Central memory CD8-positive, alpha-beta T cell (primary cell): ENCODE measurements around the gene BCL2L14.

Experiments
- ATAC-seq: fragments of 150-1000 bp; cut with Tn5 transposase; replicated peaks from 2 replicates; pipeline ENCODE4 v1.10.0; 2022; ENCODE audit warnings: mild to moderate bottlenecking, moderate FRiP score, moderate number of reproducible peaks; ENCODE audit not compliant: poor library complexity, severe bottlenecking; ENCODE audit errors: extremely low read depth
- DNase-seq, 2 donors: peaks; one replicate each; pipeline ENCODE4 v3.0.0; 2021; ENCODE audit warnings: low spot score in 2 of 2
- H3K27ac Mint-ChIP-seq: one replicate; pipeline ENCODE4 v1.8.0; 2022; ENCODE audit warnings: low read depth, mild to moderate bottlenecking, moderate library complexity, mixed read lengths
- H3K27me3 Mint-ChIP-seq: one replicate; pipeline ENCODE4 v1.8.0; 2022; ENCODE audit warnings: mixed read lengths
- H3K36me3 Mint-ChIP-seq: one replicate; pipeline ENCODE4 v1.8.0; 2022; ENCODE audit warnings: mild to moderate bottlenecking, moderate library complexity, mixed read lengths; ENCODE audit not compliant: insufficient read depth
- H3K4me1 Mint-ChIP-seq: one replicate; pipeline ENCODE4 v1.8.0; 2022; ENCODE audit warnings: mixed read lengths
- H3K4me3 Mint-ChIP-seq: one replicate; pipeline ENCODE4 v1.8.0; 2022; ENCODE audit warnings: mild to moderate bottlenecking, moderate library complexity, mixed read lengths
- H3K9me3 Mint-ChIP-seq: one replicate; pipeline ENCODE4 v1.8.0; 2022; ENCODE audit warnings: mixed read lengths

Gene BCL2L14

DNA sequence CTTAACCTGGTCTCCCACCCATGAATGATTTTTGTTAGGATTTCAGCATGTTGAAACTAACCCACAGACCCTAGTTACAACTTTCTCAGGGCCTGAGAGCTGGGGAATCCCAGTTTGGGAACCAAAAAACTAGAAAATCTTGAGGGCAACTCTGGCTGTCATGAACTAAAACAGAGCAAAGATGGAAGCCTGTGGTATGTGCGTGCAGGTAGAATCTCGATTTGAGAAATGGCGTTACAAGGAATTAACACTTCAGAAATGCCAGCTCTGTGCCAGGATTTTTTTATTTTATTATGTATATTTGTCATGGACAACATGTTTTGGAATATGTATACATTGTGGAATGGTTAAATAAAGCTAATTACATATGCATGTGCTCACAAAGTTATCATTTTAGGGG is 36.4 kb upstream of the BCL2L14 start:
- Mint-ChIP-seq H3K36me3 (no peaks in the 10 kb centered on the region), H3K27ac (no peak overlapping the region), H3K4me1 (peaks cover 16% of the 10 kb centered on the region)

GRCh38 chr12:12035229-12035628 is 35.5 kb upstream of the BCL2L14 start:
- H3K4me3 Mint-ChIP-seq: no peak overlapping the region
- no peaks in the 10 kb centered on the region for H3K36me3 Mint-ChIP-seq
- H3K4me1 Mint-ChIP-seq: peaks cover 16% of the 10 kb centered on the region
- ATAC-seq (no peak), DNase-seq (no peak)
- peaks cover 30% of the 10 kb centered on the region for H3K27me3 Mint-ChIP-seq
- no peaks in the 10 kb centered on the region for H3K9me3 Mint-ChIP-seq
- no peak overlapping the region for H3K27ac Mint-ChIP-seq

More for the DNA sequence above, 36.4 kb upstream of the BCL2L14 start:
- Mint-ChIP-seq H3K27me3 (peaks cover 25% of the 10 kb centered on the region), H3K4me3 (no peak overlapping the region), H3K9me3 (no peaks in the 10 kb centered on the region)
- ATAC-seq: no peak
- DNase-seq: no peak

DNA sequence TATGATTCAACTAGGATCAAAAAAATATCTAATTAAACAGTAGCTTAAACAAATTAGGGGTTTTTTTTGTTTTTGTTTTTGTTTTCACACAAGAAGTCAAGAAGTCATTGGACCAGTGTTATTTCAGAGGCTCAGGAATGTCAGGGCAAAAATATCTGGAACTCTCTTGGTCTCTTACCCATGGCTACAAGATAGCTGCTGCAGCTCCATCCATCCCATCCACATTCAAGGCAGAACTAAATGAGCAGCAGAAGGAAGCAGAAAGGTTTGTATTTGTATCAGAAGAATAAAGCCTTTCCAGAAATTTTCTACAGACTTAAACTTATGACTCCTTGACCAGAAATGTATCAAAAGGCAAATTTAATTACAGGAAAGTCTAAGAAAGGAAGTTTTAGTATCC is 33.8 kb upstream of the BCL2L14 start:
- peaks cover 13% of the 10 kb centered on the region for H3K4me1 Mint-ChIP-seq
- no peak for ATAC-seq
- no peak for DNase-seq
- H3K36me3 Mint-ChIP-seq: no peaks in the 10 kb centered on the region
- no peak overlapping the region for H3K27ac Mint-ChIP-seq
- no peak overlapping the region for H3K4me3 Mint-ChIP-seq
- H3K27me3 Mint-ChIP-seq: peaks cover 38% of the 10 kb centered on the region
- H3K9me3 Mint-ChIP-seq: no peaks in the 10 kb centered on the region

- Mint-ChIP-seq H3K27me3 (peaks cover 44% of the 10 kb centered on the region), H3K27ac (no peak overlapping the region)
These were observed 30.8 kb upstream of the BCL2L14 start for GRCh38 chr12:12039897-12040296.

DNA sequence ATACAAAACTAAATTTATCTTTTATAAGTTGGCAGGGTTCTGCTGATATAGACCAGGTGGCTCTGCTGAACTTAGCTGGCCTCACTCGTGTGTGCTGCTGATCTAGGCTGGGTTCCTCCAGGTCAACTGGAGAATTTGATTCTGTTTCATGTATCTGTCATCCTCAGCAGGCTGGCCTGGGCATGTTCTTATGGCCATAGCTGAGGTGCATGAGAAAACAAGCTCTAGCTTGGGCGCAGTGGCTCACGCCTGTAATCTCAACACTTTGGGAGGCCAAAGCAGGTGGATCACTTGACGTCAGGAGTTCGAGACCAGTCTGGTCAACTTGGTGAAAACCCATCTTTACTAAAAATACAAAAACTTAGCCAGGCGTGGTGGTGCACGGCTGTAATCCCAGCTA is 24.3 kb upstream of the BCL2L14 start:
- Mint-ChIP-seq H3K27me3 (peaks cover 11% of the 10 kb centered on the region), H3K27ac (no peak overlapping the region), H3K4me3 (no peak overlapping the region), H3K4me1 (no peaks in the 10 kb centered on the region), H3K36me3 (no peaks in the 10 kb centered on the region), H3K9me3 (no peaks in the 10 kb centered on the region)
- ATAC-seq (no peak), DNase-seq (no peak)

More at GRCh38 chr12:12039897-12040296, 30.8 kb upstream of the BCL2L14 start:
- H3K4me1 Mint-ChIP-seq: no peaks in the 10 kb centered on the region
- no peaks in the 10 kb centered on the region for H3K9me3 Mint-ChIP-seq
- no peaks in the 10 kb centered on the region for H3K36me3 Mint-ChIP-seq
- ATAC-seq (no peak), DNase-seq (no peak)
- no peak overlapping the region for H3K4me3 Mint-ChIP-seq

- Mint-ChIP-seq H3K27me3 (no peaks in the 10 kb centered on the region), H3K4me1 (no peaks in the 10 kb centered on the region), H3K4me3 (no peak overlapping the region), H3K36me3 (no peaks in the 10 kb centered on the region), H3K9me3 (no peaks in the 10 kb centered on the region), H3K27ac (no peak overlapping the region)
- ATAC-seq: no peak
- DNase-seq: no peak
These were observed 23.1 kb upstream of the BCL2L14 start for GRCh38 chr12:12047682-12048081.

DNA sequence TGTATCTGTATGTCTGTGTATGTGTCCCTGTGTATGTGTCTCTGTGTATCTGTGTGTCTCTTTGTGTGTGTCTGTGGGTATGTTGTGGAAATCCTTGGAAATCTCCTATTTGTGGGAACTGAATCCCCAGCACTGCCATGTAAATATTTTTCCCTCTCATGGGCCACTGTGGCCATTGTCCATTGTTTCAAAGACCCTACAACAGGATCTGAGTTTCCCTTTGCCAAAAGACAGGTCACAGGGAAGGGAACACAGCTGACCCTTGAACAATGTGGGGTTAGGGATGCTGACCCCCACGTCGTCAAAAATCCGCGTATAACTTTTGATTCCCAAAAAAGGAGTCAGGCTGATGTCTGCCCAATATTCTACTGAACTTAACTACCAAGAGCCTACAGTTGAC is 22.5 kb upstream of the BCL2L14 start:
- DNase-seq: no peak
- Mint-ChIP-seq H3K9me3 (no peaks in the 10 kb centered on the region), H3K27me3 (no peaks in the 10 kb centered on the region), H3K4me1 (no peaks in the 10 kb centered on the region), H3K4me3 (no peak overlapping the region), H3K36me3 (no peaks in the 10 kb centered on the region), H3K27ac (no peak overlapping the region)
- no peak for ATAC-seq

DNA sequence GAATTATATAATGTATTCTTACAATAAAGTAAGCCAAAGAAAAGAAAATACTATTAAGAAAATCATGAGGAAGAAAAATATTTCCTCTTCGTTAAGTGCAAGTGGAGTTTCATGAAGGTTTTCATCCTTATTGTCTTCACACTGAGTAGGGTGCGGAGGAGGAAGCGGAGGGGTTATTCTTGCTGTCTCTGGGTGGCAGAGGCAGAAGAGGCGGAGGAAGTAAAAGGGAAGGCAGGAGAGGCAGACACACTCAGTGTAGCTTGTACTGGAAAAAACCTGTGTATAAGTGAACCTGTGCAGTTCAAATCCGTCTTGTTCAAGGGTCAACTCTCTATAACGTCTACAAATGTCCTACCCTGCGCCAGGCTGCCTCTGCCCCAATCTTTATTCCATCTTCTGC is 22.0 kb upstream of the BCL2L14 start:
- DNase-seq (no peak), ATAC-seq (no peak)
- Mint-ChIP-seq H3K36me3 (no peaks in the 10 kb centered on the region), H3K27ac (no peak overlapping the region), H3K9me3 (no peaks in the 10 kb centered on the region), H3K4me3 (no peak overlapping the region), H3K27me3 (no peaks in the 10 kb centered on the region), H3K4me1 (no peaks in the 10 kb centered on the region)

GRCh38 chr12:12051668-12052067 is 19.1 kb upstream of the BCL2L14 start:
- no peaks in the 10 kb centered on the region for H3K4me1 Mint-ChIP-seq
- DNase-seq (no peak), ATAC-seq (no peak)
- no peak overlapping the region for H3K27ac Mint-ChIP-seq
- no peaks in the 10 kb centered on the region for H3K36me3 Mint-ChIP-seq
- H3K27me3 Mint-ChIP-seq: no peaks in the 10 kb centered on the region
- no peaks in the 10 kb centered on the region for H3K9me3 Mint-ChIP-seq
- no peak overlapping the region for H3K4me3 Mint-ChIP-seq

DNA sequence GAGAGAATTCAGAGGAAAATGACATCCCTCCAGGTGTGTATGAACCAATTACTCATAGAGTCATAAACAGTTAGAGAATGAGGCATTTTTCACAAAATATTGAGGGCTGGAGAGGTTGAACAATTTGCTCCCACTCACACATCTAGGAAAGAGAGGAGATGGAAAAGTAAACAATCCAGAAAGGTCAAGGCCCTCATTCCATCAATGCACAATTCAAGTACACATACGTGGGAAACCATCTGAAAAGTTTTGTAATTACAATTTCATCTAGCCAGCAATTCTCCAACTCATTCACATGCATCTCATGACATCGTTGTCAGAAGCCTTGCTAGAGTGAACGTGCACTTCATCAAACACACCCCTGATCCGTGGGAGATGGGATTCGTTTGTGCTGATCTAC is 15.7 kb upstream of the BCL2L14 start:
- Mint-ChIP-seq H3K36me3 (no peaks in the 10 kb centered on the region), H3K9me3 (no peaks in the 10 kb centered on the region), H3K27me3 (peaks cover 16% of the 10 kb centered on the region), H3K4me1 (no peaks in the 10 kb centered on the region), H3K27ac (no peak overlapping the region), H3K4me3 (no peak overlapping the region)
- DNase-seq (no peak), ATAC-seq (no peak)

- no peaks in the 10 kb centered on the region for H3K4me1 Mint-ChIP-seq
- no peak overlapping the region for H3K4me3 Mint-ChIP-seq
- no peak overlapping the region for H3K27ac Mint-ChIP-seq
- no peaks in the 10 kb centered on the region for H3K9me3 Mint-ChIP-seq
- no peak for DNase-seq
- no peaks in the 10 kb centered on the region for H3K36me3 Mint-ChIP-seq
- peaks cover 16% of the 10 kb centered on the region for H3K27me3 Mint-ChIP-seq
- ATAC-seq: no peak
These were observed 13.8 kb upstream of the BCL2L14 start for GRCh38 chr12:12056951-12057350.

- Mint-ChIP-seq H3K4me1 (no peaks in the 10 kb centered on the region), H3K27me3 (peaks cover 20% of the 10 kb centered on the region)
These were observed 6.1 kb upstream of the BCL2L14 start for GRCh38 chr12:12064596-12064995.

GRCh38 chr12:12068751-12069150 is 2.0 kb upstream of the BCL2L14 start:
- ATAC-seq (no peak), DNase-seq (no peak)
- no peaks in the 10 kb centered on the region for H3K36me3 Mint-ChIP-seq
- H3K9me3 Mint-ChIP-seq: no peaks in the 10 kb centered on the region
- H3K4me1 Mint-ChIP-seq: peaks cover 26% of the 10 kb centered on the region
- no peak overlapping the region for H3K27ac Mint-ChIP-seq
- H3K27me3 Mint-ChIP-seq: peaks cover 41% of the 10 kb centered on the region
- H3K4me3 Mint-ChIP-seq: no peak overlapping the region

More at GRCh38 chr12:12064596-12064995, 6.1 kb upstream of the BCL2L14 start:
- no peak for ATAC-seq
- Mint-ChIP-seq H3K36me3 (no peaks in the 10 kb centered on the region), H3K27ac (no peak overlapping the region), H3K4me3 (no peak overlapping the region), H3K9me3 (no peaks in the 10 kb centered on the region)
- no peak for DNase-seq
